ENCODE measurements around the gene ADA.

Gene ADA

GRCh38 chr20:44649976-44650375 lies 1.5 kb downstream of the ADA start:
- no peak for DNase-seq (ENCODE audit: low read depth)
- no peak for TF ChIP-seq CTCF (IDR thresholded peaks at IDR 0.05; ENCODE audit: control insufficient read depth, extremely low read depth, insufficient read depth)

GRCh38 chr20:44649126-44649525 lies 2.4 kb downstream of the ADA start:
- TF ChIP-seq CTCF (IDR thresholded peaks at IDR 0.05; ENCODE audit: control insufficient read depth, extremely low read depth, insufficient read depth) = no peak
- H3K4me3 ChIP-seq (ENCODE audit: low read depth, low read length) = no peak overlapping the region
- DNase-seq (ENCODE audit: low read depth) = no peak

More at GRCh38 chr20:44649976-44650375, 1.5 kb downstream of the ADA start:
- H3K4me3 ChIP-seq (ENCODE audit: low read depth, low read length) = no peak overlapping the region

GRCh38 chr20:44648579-44648978 lies 2.9 kb downstream of the ADA start:
- no peak for TF ChIP-seq CTCF (IDR thresholded peaks at IDR 0.05; ENCODE audit: control insufficient read depth, extremely low read depth, insufficient read depth)
- H3K4me3 ChIP-seq (ENCODE audit: low read depth, low read length) = no peak overlapping the region
- DNase-seq (ENCODE audit: low read depth) = no peak

- H3K4me3 ChIP-seq (ENCODE audit: low read depth, low read length) = no peak overlapping the region
- TF ChIP-seq CTCF (IDR thresholded peaks at IDR 0.05; ENCODE audit: control insufficient read depth, extremely low read depth, insufficient read depth) = no peak
- no peak for DNase-seq (ENCODE audit: low read depth)
Observed at GRCh38 chr20:44648068-44648467, 3.4 kb downstream of the ADA start.

GRCh38 chr20:44646641-44647274 lies 4.7 kb downstream of the ADA start:
- no peak for DNase-seq (ENCODE audit: low read depth)
- H3K4me3 ChIP-seq (ENCODE audit: low read depth, low read length) = no peak overlapping the region
- no peak for TF ChIP-seq CTCF (IDR thresholded peaks at IDR 0.05; ENCODE audit: control insufficient read depth, extremely low read depth, insufficient read depth)

GRCh38 chr20:44646023-44646640 lies 5.4 kb downstream of the ADA start:
- no peak for TF ChIP-seq CTCF (IDR thresholded peaks at IDR 0.05; ENCODE audit: control insufficient read depth, extremely low read depth, insufficient read depth)
- no peak overlapping the region for H3K4me3 ChIP-seq (ENCODE audit: low read depth, low read length)
- DNase-seq (ENCODE audit: low read depth) = no peak
